GM19238 (cell line): Measurements from ENCODE around the gene PRX.
"Not testable (repeated sequence)": the region's sequence is repeated elsewhere in the genome, so short reads cannot be mapped to it uniquely, and the experiment has no call there.

Experiments
- DNase-seq: peaks from one replicate; pipeline ENCODE4 v3.0.0; 2011; ENCODE audit warnings: low spot score; ENCODE audit not compliant: insufficient read length

The PRX gene

DNA sequence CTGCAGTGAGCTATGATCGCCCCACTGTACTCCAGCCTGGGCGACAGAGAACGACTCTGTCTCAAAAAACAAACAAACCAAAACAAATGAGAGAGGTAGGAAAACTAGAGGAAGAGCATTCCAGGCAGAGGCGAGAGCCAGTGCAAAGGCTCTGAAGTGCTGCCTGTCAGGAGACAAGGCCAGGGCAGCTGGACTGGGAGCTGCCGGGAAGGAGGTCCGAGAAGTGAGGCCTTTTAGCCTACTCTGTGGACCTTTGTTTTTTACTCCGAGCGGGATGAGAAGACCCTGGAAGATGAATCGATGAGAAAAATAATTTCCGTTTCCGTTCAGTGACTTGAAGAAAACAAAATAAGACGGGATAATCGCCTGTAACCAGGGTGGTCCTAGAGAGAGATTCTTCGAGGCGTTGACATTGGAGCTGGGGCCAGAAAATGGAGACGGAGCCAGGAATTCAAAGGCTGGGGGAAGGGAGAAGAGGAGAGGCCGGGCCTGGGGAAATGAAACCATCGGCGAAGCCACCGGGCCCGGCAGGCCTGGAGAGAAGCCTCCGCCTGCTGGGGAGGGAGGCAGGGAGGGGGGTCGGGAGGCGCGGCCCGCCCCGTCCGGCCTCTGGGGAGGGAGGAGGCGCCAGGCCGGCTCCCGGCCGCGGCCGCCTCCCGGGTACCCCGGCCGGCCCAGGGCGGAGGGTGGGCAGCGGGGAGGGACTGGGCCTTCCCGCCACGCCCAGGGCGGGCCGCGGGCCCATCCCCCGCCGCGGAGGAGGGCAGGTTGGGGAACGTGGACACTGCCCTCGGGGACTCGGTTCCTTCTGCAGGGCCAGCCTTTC, 20.4 kb upstream of the PRX start:
- DNase-seq, result peak; percentile 86

DNA sequence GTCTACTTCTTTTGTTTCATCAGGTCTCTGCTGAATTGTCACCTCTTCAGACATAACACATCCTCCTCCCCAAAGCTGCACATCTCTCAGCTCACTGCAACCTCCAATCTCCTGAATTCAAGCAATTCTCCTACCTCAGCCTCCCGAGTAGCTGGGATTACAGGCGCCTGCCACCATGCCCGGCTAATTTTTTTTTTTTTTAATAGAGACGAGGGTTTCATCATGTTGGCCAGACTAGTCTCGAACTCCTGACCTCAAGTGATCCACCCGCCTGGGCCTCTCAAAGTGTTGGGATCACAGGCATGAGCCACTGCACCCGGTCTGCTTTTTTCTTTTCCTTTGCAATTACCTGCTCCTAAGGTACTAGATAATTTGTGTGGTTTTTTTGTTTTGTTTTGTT, 19.6 kb upstream of the PRX start:
- not testable (repeated sequence) for DNase-seq

- no peak for DNase-seq
Measured at GRCh38 chr19:40431698-40432097, 18.5 kb upstream of the PRX start.

DNA sequence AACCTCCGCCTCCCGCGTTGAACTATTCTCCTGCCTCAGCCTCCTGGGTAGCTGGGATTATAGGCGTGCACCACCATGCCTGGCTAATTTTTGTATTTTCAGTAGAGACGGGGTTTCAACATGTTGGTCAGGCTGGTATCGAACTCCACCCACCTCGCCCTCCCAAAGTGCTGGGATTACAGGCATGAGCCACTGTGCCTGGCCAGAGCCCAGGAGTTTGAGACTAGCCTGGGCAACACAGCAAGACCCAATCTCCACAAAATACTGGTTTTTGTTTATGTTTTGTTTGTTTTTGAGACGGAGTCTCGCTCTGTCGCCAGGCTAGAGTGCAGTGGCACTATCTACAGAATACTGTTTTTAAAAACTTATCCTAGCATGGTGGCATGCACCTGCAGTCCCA, 17.1 kb upstream of the PRX start:
- not testable (repeated sequence) for DNase-seq

GRCh38 chr19:40428197-40428596, 15.0 kb upstream of the PRX start:
- not testable (repeated sequence) for DNase-seq

DNA sequence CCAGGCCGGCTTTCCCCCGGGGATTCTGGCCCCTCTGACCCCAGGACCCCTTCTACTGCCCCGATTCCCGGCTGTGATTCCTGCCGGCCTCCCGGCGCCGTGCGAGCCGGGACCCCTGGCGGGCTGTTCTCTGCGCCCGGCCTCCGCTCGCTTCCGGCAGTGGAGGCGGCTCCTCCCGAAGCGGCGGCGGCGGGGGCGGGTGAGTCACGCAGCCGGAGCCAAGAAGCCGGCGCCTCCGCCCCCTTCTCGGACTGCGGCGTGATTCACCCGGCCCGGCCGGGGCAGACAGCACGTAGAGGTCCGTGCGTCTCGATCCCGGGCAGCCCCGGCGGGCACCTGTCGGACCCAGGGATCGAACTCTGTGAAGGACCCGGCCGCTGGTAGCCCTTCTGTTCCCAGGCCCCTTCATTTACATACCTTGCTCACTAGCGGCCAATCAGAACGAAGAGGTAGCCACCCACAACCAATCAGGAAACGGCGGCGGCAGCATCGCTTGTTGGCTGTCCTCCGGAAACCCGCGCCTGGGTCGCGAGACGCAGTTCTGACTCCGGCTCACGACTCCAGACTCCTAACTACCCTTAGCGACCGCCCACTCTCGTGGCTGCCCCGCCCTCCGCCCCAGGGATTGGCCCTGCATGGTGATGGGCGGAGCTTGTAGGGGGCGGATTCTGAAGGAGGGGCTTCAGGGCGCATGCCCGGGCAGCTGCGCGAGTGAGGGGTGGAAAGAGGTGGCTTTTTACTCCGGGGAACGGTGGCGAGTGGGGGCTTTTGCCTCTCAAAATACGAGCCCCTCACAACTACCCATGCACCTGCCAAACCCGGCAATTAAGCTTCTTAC, 12.5 kb upstream of the PRX start, which contains the start of gene SERTAD1:
Gene SERTAD1 (minus strand): TSS at position 543 of the 838 bp plus-strand sequence. CDS start 2,446 bp downstream, outside the sequence.
- DNase-seq, result peak; percentile 99

GRCh38 chr19:40424637-40425449, 11.7 kb upstream of the PRX start:
- no peak for DNase-seq

GRCh38 chr19:40423938-40424337, 10.8 kb upstream of the PRX start:
- no peak for DNase-seq

GRCh38 chr19:40422748-40423566, 9.8 kb upstream of the PRX start:
- DNase-seq, result no peak

GRCh38 chr19:40421993-40422747, 9.0 kb upstream of the PRX start:
- DNase-seq, result no peak

- DNase-seq, result peak; percentile 69
Measured at GRCh38 chr19:40420766-40421765, 7.9 kb upstream of the PRX start.

DNA sequence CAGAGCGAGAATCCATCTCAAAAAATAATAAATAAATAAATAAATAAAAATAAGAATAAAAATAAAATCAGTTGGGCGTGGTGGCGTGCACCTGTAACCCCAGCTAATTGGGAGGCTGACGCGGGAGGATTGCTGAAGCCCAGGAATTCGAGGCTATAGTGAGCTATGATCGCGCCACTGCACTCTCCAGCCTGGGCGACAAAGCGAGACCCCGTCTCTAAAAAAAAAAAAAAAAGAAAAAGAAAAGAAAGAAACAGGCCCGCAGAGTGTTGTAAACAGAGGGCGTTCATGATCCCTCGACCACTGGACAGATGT, 7.2 kb upstream of the PRX start:
- no peak for DNase-seq

GRCh38 chr19:40419780-40420179, 6.6 kb upstream of the PRX start:
- DNase-seq, result no peak

DNA sequence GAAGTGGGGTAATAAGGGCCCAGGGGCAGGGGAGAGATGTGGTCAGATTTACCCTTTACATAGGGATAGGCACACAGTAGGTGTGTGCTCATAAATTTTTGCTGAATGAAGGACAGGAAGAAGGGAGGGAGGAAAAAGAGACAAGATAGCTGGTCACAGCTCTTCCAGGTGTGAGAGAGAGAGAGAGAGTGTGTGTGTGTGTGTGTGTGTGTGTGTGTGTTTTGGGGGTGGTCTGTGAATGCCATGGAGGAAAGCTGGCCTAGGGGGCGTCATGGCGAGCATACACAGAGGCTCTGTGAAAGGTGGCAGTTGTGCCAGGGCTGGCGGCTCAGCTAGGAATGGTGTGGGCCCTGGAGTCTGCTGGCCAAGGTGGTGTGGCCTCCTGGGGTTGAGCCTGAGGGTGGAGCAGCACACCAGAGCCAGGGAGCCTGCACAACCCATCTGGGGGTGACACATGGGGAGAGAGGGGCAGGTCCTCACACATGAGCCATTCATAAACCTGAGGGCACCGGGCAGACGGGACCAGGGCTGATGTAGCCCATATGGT, 6.0 kb upstream of the PRX start:
- no peak for DNase-seq

GRCh38 chr19:40418040-40418439, 4.9 kb upstream of the PRX start:
- no peak for DNase-seq

DNA sequence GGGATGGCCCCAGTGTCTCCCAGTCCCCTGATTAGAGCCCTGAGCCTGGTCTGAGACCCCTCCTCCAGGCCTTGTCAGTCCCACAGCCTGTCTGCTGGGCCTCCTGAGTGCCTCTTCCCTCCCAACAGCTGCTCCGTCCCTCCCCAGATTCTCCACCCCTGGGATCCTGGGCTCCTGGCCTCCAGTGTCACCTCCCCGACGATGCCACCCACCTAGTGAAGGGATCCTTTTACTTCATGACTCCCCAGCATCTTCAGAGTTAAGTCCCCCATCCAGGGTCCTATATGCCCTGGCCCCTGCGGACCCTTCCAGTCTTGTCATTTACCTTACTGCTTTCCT, 4.4 kb upstream of the PRX start:
- no peak for DNase-seq

GRCh38 chr19:40416918-40417642, 3.9 kb upstream of the PRX start:
- no peak for DNase-seq

- no peak for DNase-seq
Measured at GRCh38 chr19:40415768-40416167, 2.6 kb upstream of the PRX start.
